ENCODE results near the gene KSR1.

DNA sequence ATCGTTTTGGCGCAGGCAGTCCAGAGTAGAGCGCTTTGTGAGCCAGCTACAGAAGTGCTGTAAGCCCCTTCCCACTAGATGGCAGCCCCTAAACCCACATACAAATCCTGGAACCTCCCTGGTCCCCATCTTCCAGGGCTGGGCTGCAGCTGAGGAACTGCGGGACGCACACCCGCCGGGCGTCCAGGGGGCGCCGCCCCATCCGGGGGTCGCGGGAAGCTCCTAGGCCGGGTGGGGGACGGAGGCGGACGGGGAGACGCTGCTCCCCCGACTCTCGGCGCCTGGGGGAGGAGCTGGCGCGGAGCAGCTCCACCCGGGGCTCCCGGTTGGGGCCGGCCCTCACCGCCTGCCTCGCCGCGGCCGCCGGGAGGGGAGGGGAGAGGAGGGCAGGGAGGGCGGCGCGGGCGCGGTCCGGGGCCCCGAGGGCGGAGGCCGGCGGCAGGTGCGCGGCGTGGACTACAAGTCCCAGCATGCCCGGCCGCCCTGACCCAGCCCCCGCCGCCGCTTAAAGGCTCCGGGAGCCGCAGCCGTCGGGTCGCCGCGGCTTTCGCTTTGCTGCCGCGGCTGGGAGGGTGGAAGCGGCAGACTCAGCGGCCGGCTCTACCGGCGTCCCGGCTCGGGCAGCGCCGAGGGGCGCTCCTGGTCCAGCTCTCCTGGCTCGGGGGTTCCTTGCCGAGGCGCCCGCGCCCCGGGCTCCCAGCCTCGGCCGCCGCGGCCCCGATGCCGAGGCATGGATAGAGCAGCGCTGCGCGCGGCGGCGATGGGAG lies at the start of gene KSR1:
- TF ChIP-seq CTCF (conservative IDR thresholded peaks at IDR 0.05) (no peak), EZH2 (IDR thresholded peaks at IDR 0.05; ENCODE audit: low read depth) (no peak)
